T-helper 1 cell treated with Interleukin-12 subunit alpha and Interleukin-12 subunit beta and Interleukin-4 antibody, amounts not matched to agents 30 ng/mL and 1 ng/mL, for 36 hours (primary cell): ENCODE data around the gene SLC10A2. TPM values are rescaled to one million over a fixed set of nuclear protein-coding genes. Genes with fewer than 3 reads are reported as not detected.

Experiments used
- total RNA-seq: library from RNA; stranded (reverse); gene quantifications from 2 replicates; pipeline ENCODE4 v1.2.3, GENCODE V29; 2022

The SLC10A2 gene
- total RNA-seq, 1 donor from 2014 or later = not detected

Other genes with a start within 250 kb of the SLC10A2 start
- 60.7 and 60.9 TPM in 2 replicates for gene ERCC5, start 220.4 kb downstream of the SLC10A2 start, total RNA-seq